ENCODE data around the gene PLCXD3. TPM values are rescaled to one million over a fixed set of nuclear protein-coding genes. Genes with fewer than 3 reads are reported as not detected.

The PLCXD3 gene
- total RNA-seq, 1 donor from 2014 or later = 1.1 TPM

DNA sequence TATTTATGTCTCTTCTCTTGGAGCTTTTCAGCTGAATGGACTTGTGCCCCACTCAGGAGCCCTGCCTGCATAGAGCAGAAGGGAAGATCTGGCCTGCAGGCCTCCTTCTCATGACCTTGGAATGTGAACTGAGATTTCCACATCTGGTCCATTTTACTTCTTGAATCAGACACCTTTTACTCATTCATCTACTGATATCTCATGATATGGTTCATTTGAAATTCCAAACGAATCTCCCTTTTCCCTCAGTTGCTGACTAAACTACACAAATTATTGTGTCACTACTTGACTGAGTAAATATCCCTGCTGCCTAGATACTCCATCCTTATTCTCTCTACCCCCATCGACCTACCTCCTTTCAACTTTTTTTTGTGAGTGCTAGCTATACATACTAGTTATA is 138.7 kb downstream of the PLCXD3 start:
- peaks cover 4% of the 10 kb centered on the region for H3K9me3 Mint-ChIP-seq (ENCODE audit: low read depth)
- no peaks in the 10 kb centered on the region for H3K36me3 Mint-ChIP-seq (ENCODE audit: insufficient read depth)
- no peak overlapping the region for H3K27ac Mint-ChIP-seq
- H3K4me3 Mint-ChIP-seq (ENCODE audit: low read depth) = no peak overlapping the region
- H3K27me3 Mint-ChIP-seq = no peaks in the 10 kb centered on the region
- DNase-seq (ENCODE audit: low spot score, unreplicated experiment) = no peak
- no peak for TF ChIP-seq CTCF (IDR thresholded peaks at IDR 0.05; ENCODE audit: unreplicated experiment)
- peaks cover 3% of the 10 kb centered on the region for H3K4me1 Mint-ChIP-seq (ENCODE audit: low read depth)

GRCh38 chr5:41370482-41370881 is 139.9 kb downstream of the PLCXD3 start:
- DNase-seq (ENCODE audit: low spot score, unreplicated experiment) = no peak
- no peak for TF ChIP-seq CTCF (IDR thresholded peaks at IDR 0.05; ENCODE audit: unreplicated experiment)
- Mint-ChIP-seq H3K9me3 (ENCODE audit: low read depth) (peaks cover 4% of the 10 kb centered on the region), H3K27me3 (no peaks in the 10 kb centered on the region), H3K27ac (no peak overlapping the region), H3K4me3 (ENCODE audit: low read depth) (no peak overlapping the region), H3K4me1 (ENCODE audit: low read depth) (peaks cover 3% of the 10 kb centered on the region), H3K36me3 (ENCODE audit: insufficient read depth) (no peaks in the 10 kb centered on the region)

GRCh38 chr5:41369799-41370198 is 140.6 kb downstream of the PLCXD3 start:
- Mint-ChIP-seq H3K9me3 (ENCODE audit: low read depth) (peaks cover 4% of the 10 kb centered on the region), H3K4me1 (ENCODE audit: low read depth) (peaks cover 3% of the 10 kb centered on the region), H3K36me3 (ENCODE audit: insufficient read depth) (no peaks in the 10 kb centered on the region), H3K4me3 (ENCODE audit: low read depth) (no peak overlapping the region), H3K27ac (no peak overlapping the region), H3K27me3 (no peaks in the 10 kb centered on the region)
- TF ChIP-seq CTCF (IDR thresholded peaks at IDR 0.05; ENCODE audit: unreplicated experiment) = no peak
- DNase-seq (ENCODE audit: low spot score, unreplicated experiment) = no peak

GRCh38 chr5:41368158-41368557 is 142.2 kb downstream of the PLCXD3 start:
- Mint-ChIP-seq H3K9me3 (ENCODE audit: low read depth) (no peaks in the 10 kb centered on the region), H3K27me3 (no peaks in the 10 kb centered on the region), H3K4me1 (ENCODE audit: low read depth) (peaks cover 3% of the 10 kb centered on the region), H3K36me3 (ENCODE audit: insufficient read depth) (no peaks in the 10 kb centered on the region), H3K27ac (no peak overlapping the region), H3K4me3 (ENCODE audit: low read depth) (no peak overlapping the region)
- TF ChIP-seq CTCF (IDR thresholded peaks at IDR 0.05; ENCODE audit: unreplicated experiment) = no peak
- DNase-seq (ENCODE audit: low spot score, unreplicated experiment) = no peak

- no peak for TF ChIP-seq CTCF (IDR thresholded peaks at IDR 0.05; ENCODE audit: unreplicated experiment)
- Mint-ChIP-seq H3K27ac (no peak overlapping the region), H3K4me1 (ENCODE audit: low read depth) (no peaks in the 10 kb centered on the region), H3K9me3 (ENCODE audit: low read depth) (no peaks in the 10 kb centered on the region), H3K36me3 (ENCODE audit: insufficient read depth) (no peaks in the 10 kb centered on the region), H3K27me3 (no peaks in the 10 kb centered on the region), H3K4me3 (ENCODE audit: low read depth) (no peak overlapping the region)
- no peak for DNase-seq (ENCODE audit: low spot score, unreplicated experiment)
Observed at GRCh38 chr5:41365369-41365768, 145.0 kb downstream of the PLCXD3 start.

All from progenitor cell of endocrine pancreas (in vitro differentiated cells).